GM18498 (cell line): ENCODE measurements around the gene MAPT.
"Not testable (repeated sequence)": the region's sequence is repeated elsewhere in the genome, so short reads cannot be mapped to it uniquely, and the experiment has no call there.

Experiments
- ATAC-seq: cut with Tn5 transposase; IDR thresholded peaks from one replicate; pipeline ENCODE4 v1.9.1; 2021; ENCODE audit warnings: mild to moderate bottlenecking, moderate library complexity; ENCODE audit not compliant: unreplicated experiment

The MAPT gene

DNA sequence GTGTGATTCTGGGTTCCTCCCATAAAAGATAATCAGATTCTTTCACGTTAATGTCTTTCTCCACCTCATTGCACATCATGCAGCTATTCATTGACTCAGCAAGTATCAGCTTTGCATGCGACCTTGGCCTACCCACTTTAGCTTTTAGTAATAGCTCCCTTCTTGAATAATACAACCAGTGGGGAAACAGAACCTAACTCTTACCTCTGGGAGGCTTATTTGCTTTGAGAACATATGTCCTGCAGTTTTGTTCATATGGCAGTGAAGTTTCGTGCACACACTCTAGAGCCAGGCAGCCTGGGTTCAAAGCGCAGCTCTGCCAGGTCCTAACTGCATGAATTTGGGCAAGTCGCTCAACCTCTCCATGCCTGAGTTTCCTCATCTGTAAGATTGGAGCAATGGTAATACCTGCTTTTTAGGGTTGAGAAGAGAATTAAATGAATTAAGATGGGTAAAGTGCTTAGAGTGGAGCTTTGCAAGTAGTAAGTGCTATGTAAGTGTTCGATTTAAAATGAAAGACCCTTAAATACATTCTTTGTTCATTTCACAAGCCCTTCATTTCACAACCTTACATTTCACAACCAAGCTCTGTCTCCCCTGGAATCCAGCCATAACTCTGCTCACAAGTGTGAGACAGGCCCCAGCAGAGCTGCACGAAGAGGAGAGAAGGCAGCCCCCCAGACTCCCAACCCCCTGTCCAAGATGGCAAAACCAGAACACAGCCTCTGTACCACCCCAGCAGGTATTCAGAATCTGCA lies 29.3 kb downstream of the MAPT start:
- no peak for ATAC-seq

DNA sequence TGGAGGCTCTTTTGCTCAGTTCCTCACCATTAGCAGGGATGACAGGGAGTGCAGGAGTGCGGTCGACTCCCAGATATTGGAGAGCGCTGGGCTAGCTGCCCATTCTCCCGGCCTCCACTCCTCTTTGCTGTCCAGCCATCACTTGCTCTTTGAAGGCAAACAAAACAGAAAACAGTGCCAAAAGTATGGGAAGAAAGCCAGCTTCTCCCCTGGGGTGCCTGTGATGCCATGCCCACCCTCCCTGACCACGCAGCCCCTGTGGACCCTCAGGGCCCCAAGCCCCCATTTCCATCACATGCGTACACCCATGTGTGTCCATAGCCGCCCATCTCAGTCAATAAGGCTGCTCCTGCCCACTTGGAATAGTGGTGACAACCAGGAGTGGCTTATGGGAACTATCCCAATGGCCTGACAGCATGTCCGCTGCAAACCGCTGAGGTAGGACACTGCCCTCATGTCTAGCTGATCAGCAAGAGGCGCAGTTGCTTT lies 30.0 kb downstream of the MAPT start:
- ATAC-seq, result no peak

DNA sequence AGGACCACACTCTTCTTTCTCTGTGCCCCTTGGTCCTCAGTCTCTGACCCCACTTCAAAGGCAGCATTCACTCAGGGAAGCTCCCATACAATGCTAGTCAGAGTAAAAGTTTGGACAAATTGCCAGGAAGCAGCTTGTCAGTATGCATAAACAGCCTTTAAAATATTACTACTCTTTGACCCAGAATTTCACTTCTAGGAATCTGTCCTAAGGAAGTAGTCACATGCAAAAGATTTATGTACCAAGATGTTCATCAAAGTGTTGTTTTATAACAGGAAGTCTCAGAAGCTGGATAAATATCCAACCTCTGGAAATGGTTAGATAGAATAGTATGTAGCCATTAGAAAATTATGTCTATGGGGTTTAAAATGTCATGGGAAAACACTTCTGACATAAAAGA lies 31.0 kb downstream of the MAPT start:
- ATAC-seq, result no peak

- ATAC-seq, result no peak
These were observed 32.9 kb downstream of the MAPT start for GRCh38 chr17:45927247-45927646.

- no peak for ATAC-seq
These were observed 35.0 kb downstream of the MAPT start for GRCh38 chr17:45929344-45929743.

- ATAC-seq, result no peak
These were observed 36.1 kb downstream of the MAPT start for GRCh38 chr17:45930420-45930951.

DNA sequence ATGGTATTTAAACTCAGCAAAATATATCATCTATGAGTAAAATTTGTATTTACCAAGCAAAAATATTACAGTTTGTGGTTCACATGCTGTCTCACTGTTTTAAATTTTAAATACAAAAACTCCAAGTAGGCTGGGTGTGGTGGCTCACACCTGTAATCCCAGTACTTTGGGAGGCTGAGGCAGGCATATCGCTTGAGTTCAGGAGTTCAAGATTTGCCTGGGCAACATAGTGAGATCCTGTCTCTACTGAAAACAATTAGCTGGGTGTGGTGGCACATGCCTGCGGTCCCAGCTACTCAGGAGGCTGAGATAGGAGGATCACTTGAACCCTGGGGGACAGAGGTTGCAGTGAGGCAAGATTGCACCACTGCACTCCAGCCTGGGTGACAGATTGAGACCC lies 37.3 kb downstream of the MAPT start:
- ATAC-seq, result no peak

- no peak for ATAC-seq
These were observed 40.0 kb downstream of the MAPT start for GRCh38 chr17:45934044-45934979.

DNA sequence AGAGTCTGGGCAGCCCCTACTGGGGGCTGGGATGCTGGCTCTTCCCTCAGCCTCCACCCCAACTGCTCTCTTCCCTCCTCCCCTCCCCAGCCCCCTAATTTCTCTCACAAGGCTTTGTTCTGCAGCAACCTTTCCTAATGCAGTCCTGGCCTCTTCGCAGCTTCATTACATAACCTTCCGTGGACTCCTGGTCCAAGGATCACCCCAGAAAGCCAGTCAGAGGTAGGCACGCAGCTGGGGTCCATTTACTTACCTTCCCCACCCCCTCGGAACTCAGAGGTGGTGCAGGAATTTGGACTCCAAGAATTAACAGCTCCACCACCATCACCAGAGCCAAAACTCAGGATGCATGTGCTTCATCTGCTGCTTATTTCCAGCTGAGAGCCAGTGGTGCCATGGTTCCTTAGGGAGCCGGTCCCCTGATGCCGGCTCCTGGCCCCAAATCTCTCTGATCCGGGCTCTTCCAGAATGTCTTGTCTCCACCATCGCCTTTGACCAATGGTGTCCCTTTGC lies 40.9 kb downstream of the MAPT start:
- no peak for ATAC-seq

DNA sequence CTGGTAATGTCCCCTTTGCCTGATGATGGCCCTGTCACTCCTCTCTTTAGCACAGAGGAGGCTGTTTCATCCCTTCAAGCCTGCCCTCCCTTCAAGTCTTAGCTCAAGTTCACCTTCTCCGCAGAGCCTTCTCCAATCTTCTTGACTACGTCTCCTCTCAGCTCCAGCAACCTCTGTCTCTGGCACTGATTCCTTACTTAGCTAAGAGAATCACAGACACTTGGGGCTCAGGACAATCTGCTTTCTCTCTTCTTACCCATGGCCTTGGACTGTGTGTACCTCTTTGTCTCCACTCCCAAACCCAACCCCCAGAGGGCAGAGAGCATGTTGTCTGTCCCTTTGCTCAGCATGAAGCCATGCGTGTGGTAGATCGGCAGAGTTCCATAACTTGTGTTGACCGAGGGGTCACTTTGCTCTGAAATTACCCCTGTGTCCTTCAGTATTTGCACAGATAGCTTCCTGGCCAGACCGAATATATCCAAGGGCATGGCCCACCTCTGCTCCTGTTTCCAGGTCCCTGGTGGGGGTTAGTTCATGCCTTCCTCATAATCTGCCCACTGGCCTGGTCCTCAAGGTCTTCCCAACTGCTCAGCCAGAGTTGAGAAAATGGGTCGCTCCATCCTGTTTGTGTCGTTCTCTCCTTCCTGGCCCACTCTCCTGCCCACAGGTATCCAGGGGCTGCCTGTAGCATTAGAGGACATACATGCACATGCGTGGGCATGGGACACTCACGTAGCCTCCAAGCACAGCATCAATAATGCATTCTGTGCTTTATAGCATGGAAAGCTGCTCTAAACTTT lies 41.6 kb downstream of the MAPT start:
- ATAC-seq, result no peak

DNA sequence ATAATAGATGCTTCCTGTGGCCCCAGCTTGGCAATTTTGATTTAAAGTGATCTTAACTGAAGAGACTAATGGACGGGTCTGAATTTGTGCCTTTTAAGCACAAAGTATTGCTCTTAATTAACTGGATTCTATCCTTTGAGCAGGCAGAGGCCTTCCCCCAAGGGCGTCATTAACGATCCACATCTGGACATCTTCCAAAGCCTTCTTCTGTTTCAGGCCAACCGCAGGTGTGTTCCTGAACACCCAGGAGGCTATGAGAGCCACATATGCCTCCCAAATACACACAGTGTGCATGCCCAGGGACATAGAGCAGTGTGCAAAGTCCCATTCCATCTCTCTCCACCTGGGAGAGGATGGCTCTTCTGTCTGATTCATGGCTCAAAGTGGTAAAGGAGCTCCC lies 42.3 kb downstream of the MAPT start:
- ATAC-seq, result no peak

GRCh38 chr17:45937186-45937585 lies 42.8 kb downstream of the MAPT start:
- ATAC-seq, result not testable (repeated sequence)

DNA sequence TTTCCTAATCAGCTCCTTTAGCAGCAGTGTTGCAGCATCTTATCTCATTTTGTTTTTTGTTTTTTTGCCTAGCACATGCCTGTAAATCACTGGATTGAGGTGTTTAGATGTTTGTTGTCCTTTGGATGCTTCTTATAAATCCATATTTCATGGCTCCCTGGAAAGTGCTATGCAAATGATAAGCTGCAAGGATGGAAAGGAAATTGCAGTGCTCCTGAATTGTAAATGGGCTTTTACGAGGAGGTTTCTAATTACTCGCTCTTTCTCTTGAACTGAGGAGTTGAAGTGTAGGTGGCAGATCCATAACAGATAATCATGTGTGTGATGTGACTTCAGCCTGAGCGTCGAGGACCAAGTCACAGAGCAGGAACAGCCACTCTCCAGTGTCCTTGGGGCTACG lies 45.0 kb downstream of the MAPT start:
- ATAC-seq, result no peak

DNA sequence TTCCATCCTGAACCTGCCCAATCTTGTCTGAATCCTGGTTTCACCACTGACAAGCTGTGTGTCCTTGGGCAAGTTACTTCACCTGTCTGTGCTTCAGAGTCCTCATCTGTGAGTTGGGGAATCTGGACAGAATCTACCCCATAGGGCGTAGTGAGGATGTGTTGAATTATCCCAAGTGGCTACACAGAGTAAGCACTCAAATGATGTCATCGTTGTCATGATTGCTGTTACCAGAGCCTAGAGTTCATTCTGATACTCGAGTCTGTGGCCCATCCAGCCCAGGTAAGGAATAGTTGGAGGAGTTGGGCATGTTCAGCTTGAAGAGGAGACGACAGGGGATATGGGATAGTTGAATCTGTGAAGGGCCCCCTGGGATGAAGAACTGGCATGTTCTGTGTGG lies 45.9 kb downstream of the MAPT start:
- ATAC-seq, result no peak

GRCh38 chr17:45940826-45941225 lies 46.5 kb downstream of the MAPT start:
- ATAC-seq, result no peak

DNA sequence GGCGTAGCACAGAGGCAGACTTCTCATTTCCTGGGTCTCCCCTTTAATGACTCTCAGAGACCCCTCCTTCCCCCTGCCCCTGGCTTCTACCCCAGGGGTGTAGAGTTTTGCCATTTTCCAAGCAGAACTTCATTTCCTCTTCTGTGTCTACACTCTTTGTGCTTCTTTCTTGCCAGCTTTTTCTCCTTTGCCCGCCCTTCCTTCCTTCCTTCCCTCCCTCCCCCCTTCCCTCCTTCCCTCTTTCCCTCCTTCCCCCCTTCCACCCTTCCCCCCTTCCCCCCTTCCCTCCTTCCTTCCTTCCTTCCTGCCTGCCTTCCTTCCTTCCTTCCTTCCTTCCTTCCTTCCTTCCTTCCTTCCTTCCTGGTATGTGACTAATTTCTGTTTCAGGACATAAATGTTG lies 47.0 kb downstream of the MAPT start:
- no peak for ATAC-seq

DNA sequence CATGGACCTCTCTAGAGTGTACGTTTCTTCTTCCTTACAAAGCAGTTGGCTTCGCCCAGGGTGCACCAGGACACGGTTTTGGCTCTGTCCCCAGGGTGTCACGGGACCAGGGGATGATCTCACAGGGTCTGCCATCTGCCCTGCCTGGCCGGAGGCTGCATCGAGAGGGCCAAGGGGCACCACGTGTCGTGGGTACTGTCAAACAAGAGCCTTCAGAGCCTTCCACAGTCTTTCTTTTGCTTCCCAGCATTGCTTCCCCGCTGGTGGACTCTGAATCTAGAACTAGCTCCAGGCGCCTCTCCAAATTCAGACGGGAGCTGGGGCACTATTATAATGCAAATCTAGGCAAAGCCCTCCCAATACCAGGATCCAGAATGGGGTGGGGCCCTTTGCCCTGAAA lies 47.9 kb downstream of the MAPT start:
- no peak for ATAC-seq

DNA sequence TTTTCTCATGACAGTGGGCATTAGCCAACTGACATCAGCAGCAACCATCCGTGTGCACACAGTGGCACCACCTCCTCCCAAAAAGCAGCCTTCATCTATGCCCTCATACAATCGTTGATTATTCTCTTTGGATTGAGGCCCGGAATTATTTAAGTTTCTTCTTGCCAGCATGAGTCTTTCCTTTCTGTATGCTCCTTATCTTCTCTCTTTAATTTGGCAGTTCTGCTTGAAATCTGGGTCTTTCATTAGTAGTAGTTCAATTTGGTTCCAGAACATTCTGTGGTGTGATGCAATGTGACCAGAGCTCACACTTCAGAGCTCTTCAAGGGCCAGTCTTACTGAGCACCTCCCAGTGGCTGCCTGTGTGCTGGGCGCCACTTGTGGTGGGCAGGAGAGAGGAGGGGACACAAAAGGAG lies 52.5 kb downstream of the MAPT start:
- no peak for ATAC-seq

- ATAC-seq, result no peak
These were observed 54.1 kb downstream of the MAPT start for GRCh38 chr17:45948498-45948880.

DNA sequence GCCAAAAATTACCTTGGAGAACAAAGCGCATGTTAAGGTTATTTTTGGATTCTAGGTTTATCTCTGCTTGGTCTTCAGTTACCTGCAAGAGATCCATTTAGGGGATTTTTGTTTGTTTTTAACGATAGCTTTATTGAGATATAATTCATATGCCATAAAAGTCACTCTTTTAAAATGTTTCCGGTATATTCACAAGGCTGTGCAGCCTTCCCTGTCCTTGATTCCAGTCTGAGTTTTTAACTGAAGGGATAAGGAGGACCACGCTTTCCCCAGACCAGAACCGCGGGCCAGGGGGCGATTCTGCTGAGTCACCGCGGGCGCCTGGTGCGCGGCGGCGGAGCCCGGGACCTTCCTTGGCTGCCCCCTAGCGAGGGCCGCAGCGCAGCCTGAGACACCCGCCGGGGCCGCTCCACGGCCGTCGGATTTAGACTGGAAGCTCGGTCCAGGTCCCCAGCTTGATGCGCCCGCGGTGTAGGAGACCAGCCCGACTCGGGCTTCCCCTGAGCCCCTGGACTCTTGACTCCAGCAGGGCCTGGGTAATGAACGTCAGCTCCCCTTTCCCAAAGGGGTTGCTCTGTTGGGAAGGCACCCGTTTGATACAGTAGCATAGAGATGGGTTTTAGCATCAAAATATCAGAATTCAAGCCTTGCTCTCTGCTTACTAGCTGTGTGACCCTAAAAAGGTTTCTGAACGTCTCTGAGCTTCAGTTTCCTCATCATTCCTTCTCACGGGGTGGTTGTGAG lies 54.7 kb downstream of the MAPT start:
- no peak for ATAC-seq
